Panc1 (cell line): Measurements from ENCODE around the gene MTURN. TPM values are rescaled to one million over a fixed set of nuclear protein-coding genes. Genes with fewer than 3 reads are reported as not detected.

ENCODE experiments used
- ATAC-seq: fragments of 200-7000 bp; cut with Tn5 transposase; 2 replicates; pipeline ENCODE4 v1.9.1; 2020; ENCODE audit warnings: mild to moderate bottlenecking, moderate library complexity
- BruUV-seq: library from RNA; stranded (reverse); fragments of 400-500 nt; replicated peaks from 2 replicates; lab custom pipeline; 2021; lab: Mats Ljungman, UMichigan
- CTCF ChIA-PET: fragments of 300-600 bp; sonication (Branson Sonifier 250); formaldehyde crosslinking; loops from one replicate; lab custom pipeline; 2022; ENCODE audit warnings: antibody characterized with exemption; lab: Charles Lee
- POLR2A ChIA-PET: fragments of 300-600 bp; sonication (Branson Sonifier 250); formaldehyde crosslinking; loops from one replicate; lab custom pipeline; 2022; ENCODE audit warnings: antibody characterized with exemption; lab: Charles Lee
- DNase-seq: peaks from one replicate; pipeline ENCODE4 v3.0.0-alpha.2; 2010; ENCODE audit warnings: low read depth, low spot score
- H3K27ac ChIP-seq: 2 replicates; pipeline ENCODE4 v1.5.1; 2011; ENCODE audit warnings: mild to moderate bottlenecking, low read length, inconsistent platforms
- H3K27me3 ChIP-seq: fragments of 200-500 bp; sonication (Bioruptor generic); 2 replicates; pipeline ENCODE4 v1.6.0; 2014; ENCODE audit warnings: low read length, inconsistent platforms; ENCODE audit not compliant: control insufficient read depth, insufficient read depth
- H3K36me3 ChIP-seq: fragments of 200-500 bp; sonication (Bioruptor generic); 2 replicates; pipeline ENCODE4 v1.5.1; 2014; ENCODE audit warnings: inconsistent platforms, mild to moderate bottlenecking, low read length, moderate library complexity; ENCODE audit not compliant: control insufficient read depth, insufficient read depth
- H3K4me1 ChIP-seq: 2 replicates; pipeline ENCODE4 v1.5.1; 2011; ENCODE audit warnings: inconsistent platforms, mild to moderate bottlenecking, low read length, moderate library complexity; ENCODE audit not compliant: control insufficient read depth, insufficient read depth
- H3K4me3 ChIP-seq, 2 experiments: 2 replicates each; pipeline ENCODE4 v1.5.1; 2011 to 2012; ENCODE audit warnings: low read depth in 2 of 2, low read length in 2 of 2, mild to moderate bottlenecking in 2 of 2, inconsistent platforms in 1 of 2, moderate library complexity in 1 of 2
- H3K9me3 ChIP-seq: fragments of 200-500 bp; sonication (Bioruptor generic); 2 replicates; pipeline ENCODE4 v1.5.1; 2014; ENCODE audit warnings: low read depth, mild to moderate bottlenecking, inconsistent platforms, low read length, moderate library complexity; ENCODE audit not compliant: control insufficient read depth, insufficient read depth
- CTCF ChIP-seq: fragments of 450-650 bp; IDR thresholded peaks from 2 replicates; pipeline ENCODE4 v1.5.1; 2017; ENCODE audit warnings: mild to moderate bottlenecking
- POLR2AphosphoS5 ChIP-seq: IDR thresholded peaks from 2 replicates; pipeline ENCODE4 v1.6.1; 2012; ENCODE audit warnings: mild to moderate bottlenecking, low read depth, low read length, moderate library complexity
- REST ChIP-seq, 2 experiments: IDR thresholded peaks; 2 replicates each; pipeline ENCODE4 v1.6.1; 2011 to 2012; ENCODE audit warnings: low read depth in 2 of 2, control low read depth in 1 of 2, low read length in 1 of 2, mild to moderate bottlenecking in 1 of 2, moderate library complexity in 1 of 2; ENCODE audit not compliant: insufficient read depth in 1 of 2
- SIN3A ChIP-seq: IDR thresholded peaks from 2 replicates; pipeline ENCODE4 v1.6.1; 2012; ENCODE audit warnings: low read depth, mild to moderate bottlenecking, low read length, moderate library complexity, borderline replicate concordance; ENCODE audit not compliant: insufficient read depth
- TCF7L2 ChIP-seq: IDR thresholded peaks from 2 replicates; pipeline ENCODE4 v1.6.1; 2011; ENCODE audit warnings: mild to moderate bottlenecking, low read depth, low read length, inconsistent platforms
- in situ Hi-C: cut with HindIII; loops from 2 replicates; pipeline ENCODE4 v1.10.0; 2016; ENCODE audit warnings: low sequenced_read_pairs, low pct_unique_long_range_greater_than_20kb
- intact Hi-C: fragments of 100-400 bp; cut with micrococcal nuclease; formaldehyde crosslinking; loops from one replicate; pipeline ENCODE4 v1.10.0; 2022; ENCODE audit not compliant: unreplicated experiment
- total RNA-seq: library from RNA; stranded (reverse); gene quantifications from one replicate; pipeline ENCODE4 v1.2.1, GENCODE V29; 2021; ENCODE audit not compliant: unreplicated experiment

Gene MTURN
- total RNA-seq, 1 experiment from 2014 or later, result 1.2 TPM

GRCh38 chr7:30196408-30196807, 61.6 kb downstream of the MTURN start:
- no peak for DNase-seq
- Histone ChIP-seq H3K27me3 (peaks cover 2% of the 10 kb centered on the region; the same call in 1 of the 2 replicates), H3K27ac (no peak overlapping the region), H3K9me3 (peaks cover 16% of the 10 kb centered on the region), H3K4me3 (no peak overlapping the region), H3K4me1 (no peaks in the 10 kb centered on the region), H3K36me3 (no peaks in the 10 kb centered on the region)
- ChIA-PET CTCF (no interaction called here), POLR2A (no interaction called here)
- intact Hi-C loops, result no loop called here
- no peak for ATAC-seq
- in situ Hi-C loops, result no loop called here
- BruUV-seq, result no TSS peak
- no peak for TF ChIP-seq POLR2AphosphoS5
- TF ChIP-seq SIN3A, result no peak

DNA sequence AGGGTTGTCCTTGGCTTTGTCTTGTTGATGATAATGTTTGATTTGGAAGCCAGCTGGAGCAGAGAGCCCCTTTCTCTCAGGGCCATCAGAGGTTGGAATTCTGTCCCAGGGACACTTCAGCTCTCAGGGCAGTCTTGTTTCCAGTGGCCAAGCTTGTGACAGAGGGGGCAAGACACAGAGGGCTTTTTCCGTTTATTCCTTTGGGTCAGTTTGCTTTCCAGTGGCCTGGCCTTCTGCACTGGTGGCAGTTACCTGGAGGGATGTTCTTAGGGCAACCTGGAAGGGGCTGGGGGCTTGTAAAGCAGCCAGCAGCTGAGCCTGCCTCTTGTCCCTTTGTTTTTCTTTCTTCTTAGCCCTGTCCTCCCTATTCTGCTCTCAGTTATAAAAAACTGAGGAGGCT, 62.7 kb downstream of the MTURN start:
- ChIA-PET CTCF (no interaction called here), POLR2A (no interaction called here)
- ATAC-seq, result no peak
- in situ Hi-C loops, result no loop called here
- no peak for DNase-seq
- no peaks in the 10 kb centered on the region for H3K4me1 ChIP-seq
- no peak overlapping the region for H3K4me3 ChIP-seq
- H3K36me3 ChIP-seq, result no peaks in the 10 kb centered on the region
- H3K27me3 ChIP-seq, result peaks cover 2% of the 10 kb centered on the region; the same call in 1 of the 2 replicates
- TF ChIP-seq CTCF (no peak), TCF7L2 (no peak)
- intact Hi-C loops, result no loop called here
- no peak overlapping the region for H3K27ac ChIP-seq
- no TSS peak for BruUV-seq
- peaks cover 16% of the 10 kb centered on the region for H3K9me3 ChIP-seq

DNA sequence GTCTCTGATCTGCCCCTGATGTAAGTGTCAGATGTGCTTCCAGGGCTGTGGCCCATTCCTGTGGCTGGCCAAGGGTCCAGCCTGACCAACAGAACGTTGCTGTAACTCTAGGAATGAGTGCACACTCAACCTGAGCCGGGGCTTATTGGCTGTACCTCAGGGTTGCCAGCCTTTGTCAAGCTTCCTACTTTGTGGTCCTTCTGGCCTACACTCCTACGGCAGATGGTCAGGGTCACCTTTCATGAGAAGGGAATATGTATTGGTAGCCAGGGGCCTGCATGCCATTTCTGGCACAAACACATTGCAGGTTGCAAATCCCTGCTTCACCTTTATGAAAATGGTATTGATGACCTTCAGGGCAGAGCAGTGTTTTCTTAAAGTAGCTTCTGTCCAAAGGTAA, 64.5 kb downstream of the MTURN start:
- H3K36me3 ChIP-seq, result no peaks in the 10 kb centered on the region
- TF ChIP-seq POLR2AphosphoS5 (no peak), REST (IDR thresholded peaks at IDR 0.05; ENCODE audit: insufficient read depth in 1 of 2, low read depth in 2 of 2, low read length in 1 of 2) (no peak), SIN3A (no peak), TCF7L2 (no peak), CTCF (no peak)
- CTCF ChIA-PET, result no interaction called here
- POLR2A ChIA-PET, result no interaction called here
- no peaks in the 10 kb centered on the region for H3K4me1 ChIP-seq
- intact Hi-C loops (no loop called here), in situ Hi-C loops (no loop called here)
- no peak overlapping the region for H3K4me3 ChIP-seq
- BruUV-seq, result no TSS peak
- peaks cover 16% of the 10 kb centered on the region for H3K9me3 ChIP-seq
- no peak for ATAC-seq
- H3K27me3 ChIP-seq, result peaks cover 2% of the 10 kb centered on the region; the same call in 1 of the 2 replicates
- no peak for DNase-seq
- no peak overlapping the region for H3K27ac ChIP-seq
